GM21515 (cell line): ENCODE results near the gene IL12RB2.
"Not testable (repeated sequence)": the region's sequence is repeated elsewhere in the genome, so short reads cannot be mapped to it uniquely, and the experiment has no call there.

Source experiments
- ATAC-seq: cut with Tn5 transposase; IDR thresholded peaks from one replicate; pipeline ENCODE4 v1.9.1; 2021; ENCODE audit not compliant: unreplicated experiment

The IL12RB2 gene

GRCh38 chr1:67393240-67393639 lies 85.6 kb downstream of the IL12RB2 start:
- ATAC-seq: no peak

GRCh38 chr1:67393737-67394136 lies 86.1 kb downstream of the IL12RB2 start:
- no peak for ATAC-seq

- no peak for ATAC-seq
Measured at GRCh38 chr1:67394548-67394947, 86.9 kb downstream of the IL12RB2 start.

- no peak for ATAC-seq
Measured at GRCh38 chr1:67399199-67399993, 91.7 kb downstream of the IL12RB2 start.

- ATAC-seq: not testable (repeated sequence)
Measured at GRCh38 chr1:67400029-67400786, 92.5 kb downstream of the IL12RB2 start.

GRCh38 chr1:67401443-67401842 lies 93.8 kb downstream of the IL12RB2 start:
- no peak for ATAC-seq

GRCh38 chr1:67404212-67404620 lies 96.5 kb downstream of the IL12RB2 start:
- ATAC-seq: no peak

- no peak for ATAC-seq
Measured at GRCh38 chr1:67405473-67406245, 98.0 kb downstream of the IL12RB2 start.

- ATAC-seq: no peak
Measured at GRCh38 chr1:67407498-67407897, 99.8 kb downstream of the IL12RB2 start.

GRCh38 chr1:67408148-67408547 lies 100.5 kb downstream of the IL12RB2 start:
- ATAC-seq: no peak

GRCh38 chr1:67413101-67413500 lies 105.4 kb downstream of the IL12RB2 start:
- ATAC-seq: not testable (repeated sequence)

- ATAC-seq: no peak
Measured at GRCh38 chr1:67414574-67414973, 106.9 kb downstream of the IL12RB2 start.

- no peak for ATAC-seq
Measured at GRCh38 chr1:67415041-67415440, 107.4 kb downstream of the IL12RB2 start.

GRCh38 chr1:67417733-67418132 lies 110.1 kb downstream of the IL12RB2 start:
- ATAC-seq: not testable (repeated sequence)

GRCh38 chr1:67418839-67419586 lies 111.3 kb downstream of the IL12RB2 start:
- no peak for ATAC-seq

GRCh38 chr1:67420835-67421492 lies 113.3 kb downstream of the IL12RB2 start:
- no peak for ATAC-seq

- ATAC-seq: no peak
Measured at GRCh38 chr1:67427465-67427864, 119.8 kb downstream of the IL12RB2 start.

- no peak for ATAC-seq
Measured at GRCh38 chr1:67427947-67428346, 120.3 kb downstream of the IL12RB2 start.

GRCh38 chr1:67429011-67429527 lies 121.4 kb downstream of the IL12RB2 start:
- no peak for ATAC-seq
